HTERT RPE-1 (cell line): ENCODE results near the gene TAS2R43.
"Not testable (repeated sequence)": the region's sequence is repeated elsewhere in the genome, so short reads cannot be mapped to it uniquely, and the experiment has no call there.

Source experiments
- in situ Hi-C: fragments of 300-500 bp; cut with MboI; formaldehyde crosslinking; loops from 4 replicates; pipeline ENCODE4 v1.14.3; 2020; ENCODE audit warnings: low sequenced_read_pairs

TAS2R43 gene

GRCh38 chr12:11062194-11062593, 29.9 kb downstream of the TAS2R43 start, which contains the start of gene TAS2R46:
Gene TAS2R46 (minus strand): TSS chr12:11062294. CDS start chr12:11062294, 0 bp downstream.
- in situ Hi-C loops: not testable (repeated sequence)

- in situ Hi-C loops: no loop called here
Measured at GRCh38 chr12:11059784-11060183, 32.3 kb downstream of the TAS2R43 start.

- in situ Hi-C loops: no loop called here
Measured at GRCh38 chr12:11059041-11059440, 33.1 kb downstream of the TAS2R43 start.

GRCh38 chr12:11055306-11055705, 36.8 kb downstream of the TAS2R43 start:
- in situ Hi-C loops: no loop called here

GRCh38 chr12:11049806-11050531, 42.1 kb downstream of the TAS2R43 start:
- in situ Hi-C loops: not testable (repeated sequence)

- in situ Hi-C loops: not testable (repeated sequence)
Measured at GRCh38 chr12:11041366-11041765, 50.7 kb downstream of the TAS2R43 start.
